Measurements from ENCODE around the gene CLIC4.

DNA sequence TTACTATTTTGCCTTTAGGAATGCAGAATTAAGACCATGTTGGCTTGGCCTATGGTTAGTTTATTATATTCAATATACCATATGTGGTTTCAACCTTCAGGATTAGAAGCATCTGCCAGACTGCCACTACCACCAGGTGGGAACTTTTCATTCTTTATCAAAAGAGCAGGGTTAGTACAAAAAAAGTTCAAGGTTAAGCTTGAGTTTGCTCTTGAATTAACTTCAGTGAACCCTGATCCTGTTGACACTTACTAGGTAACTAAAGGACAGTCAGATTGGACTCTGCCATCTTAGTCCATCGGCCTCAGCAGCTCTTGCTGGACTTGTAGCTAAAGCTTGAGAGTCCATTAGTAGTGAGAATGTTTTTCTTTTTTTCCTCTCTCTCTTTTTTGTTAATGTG is 22.1 kb downstream of the CLIC4 start:
- no peak for TF ChIP-seq CTCF (IDR thresholded peaks at IDR 0.05; ENCODE audit: insufficient read depth, low read depth, low read length)
- no peak for TF ChIP-seq EZH2 (IDR thresholded peaks at IDR 0.05; ENCODE audit: insufficient read depth, low read length)

All from astrocyte (in vitro differentiated cells and primary cell).